Activated T-cell treated with anti-CD3 and anti-CD28 coated beads, Interleukin-2, amount 50 U/mL, for 24 hours (primary cell): ENCODE measurements around the gene EPPIN.

Source experiments
- DNase-seq: peaks from one replicate; pipeline ENCODE4 v3.0.0-alpha.2; 2020
- H3K27ac Mint-ChIP-seq: 2 replicates; pipeline ENCODE4 v1.8.0; 2020; ENCODE audit warnings: mild to moderate bottlenecking, mixed read lengths
- H3K27me3 Mint-ChIP-seq: 2 replicates; pipeline ENCODE4 v1.8.0; 2020; ENCODE audit warnings: mixed read lengths
- H3K36me3 Mint-ChIP-seq: 2 replicates; pipeline ENCODE4 v1.8.0; 2020; ENCODE audit warnings: low read depth, mixed read lengths
- H3K4me1 Mint-ChIP-seq: 2 replicates; pipeline ENCODE4 v1.8.0; 2020; ENCODE audit warnings: low read depth, mixed read lengths
- H3K4me3 Mint-ChIP-seq: 2 replicates; pipeline ENCODE4 v1.8.0; 2020; ENCODE audit warnings: mild to moderate bottlenecking, moderate library complexity, mixed read lengths
- H3K9me3 Mint-ChIP-seq: 2 replicates; pipeline ENCODE4 v1.8.0; 2020; ENCODE audit warnings: mixed read lengths

EPPIN gene

GRCh38 chr20:45509091-45509490 lies 38.1 kb downstream of the EPPIN start:
- no peak overlapping the region for H3K4me3 Mint-ChIP-seq
- peaks cover 52% of the 10 kb centered on the region for H3K27me3 Mint-ChIP-seq
- no peak for DNase-seq
- peaks cover 13% of the 10 kb centered on the region for H3K4me1 Mint-ChIP-seq
- no peak overlapping the region for H3K27ac Mint-ChIP-seq
- H3K9me3 Mint-ChIP-seq, result no peaks in the 10 kb centered on the region
- no peaks in the 10 kb centered on the region for H3K36me3 Mint-ChIP-seq

GRCh38 chr20:45508068-45508886 lies 38.9 kb downstream of the EPPIN start:
- peaks cover 56% of the 10 kb centered on the region for H3K27me3 Mint-ChIP-seq
- no peak overlapping the region for H3K27ac Mint-ChIP-seq
- no peaks in the 10 kb centered on the region for H3K36me3 Mint-ChIP-seq
- H3K4me3 Mint-ChIP-seq, result no peak overlapping the region
- no peak for DNase-seq
- H3K9me3 Mint-ChIP-seq, result no peaks in the 10 kb centered on the region
- H3K4me1 Mint-ChIP-seq, result peaks cover 13% of the 10 kb centered on the region

GRCh38 chr20:45507011-45507820 lies 40.0 kb downstream of the EPPIN start:
- H3K4me1 Mint-ChIP-seq, result peaks cover 13% of the 10 kb centered on the region
- H3K27ac Mint-ChIP-seq, result no peak overlapping the region
- peaks cover 60% of the 10 kb centered on the region for H3K27me3 Mint-ChIP-seq
- H3K4me3 Mint-ChIP-seq, result no peak overlapping the region
- no peak for DNase-seq
- H3K9me3 Mint-ChIP-seq, result no peaks in the 10 kb centered on the region
- H3K36me3 Mint-ChIP-seq, result no peaks in the 10 kb centered on the region

- DNase-seq, result no peak
- Mint-ChIP-seq H3K27ac (no peak overlapping the region), H3K4me3 (no peak overlapping the region), H3K27me3 (peaks cover 60% of the 10 kb centered on the region), H3K36me3 (no peaks in the 10 kb centered on the region), H3K9me3 (no peaks in the 10 kb centered on the region), H3K4me1 (peaks cover 13% of the 10 kb centered on the region)
These were observed 40.8 kb downstream of the EPPIN start for GRCh38 chr20:45506398-45506797.

GRCh38 chr20:45503403-45503802 lies 43.8 kb downstream of the EPPIN start:
- Mint-ChIP-seq H3K27ac (no peak overlapping the region), H3K27me3 (peaks cover 72% of the 10 kb centered on the region), H3K36me3 (no peaks in the 10 kb centered on the region), H3K4me3 (no peak overlapping the region), H3K4me1 (peaks cover 13% of the 10 kb centered on the region), H3K9me3 (no peaks in the 10 kb centered on the region)
- no peak for DNase-seq

- DNase-seq, result no peak
- no peak overlapping the region for H3K27ac Mint-ChIP-seq
- peaks cover 8% of the 10 kb centered on the region for H3K4me1 Mint-ChIP-seq
- no peak overlapping the region for H3K4me3 Mint-ChIP-seq
- no peaks in the 10 kb centered on the region for H3K36me3 Mint-ChIP-seq
- H3K9me3 Mint-ChIP-seq, result no peaks in the 10 kb centered on the region
- H3K27me3 Mint-ChIP-seq, result peaks cover 65% of the 10 kb centered on the region
These were observed 44.6 kb downstream of the EPPIN start for GRCh38 chr20:45502561-45502960.

GRCh38 chr20:45501600-45501999 lies 45.6 kb downstream of the EPPIN start:
- no peaks in the 10 kb centered on the region for H3K9me3 Mint-ChIP-seq
- H3K27me3 Mint-ChIP-seq, result peaks cover 61% of the 10 kb centered on the region
- no peaks in the 10 kb centered on the region for H3K4me1 Mint-ChIP-seq
- no peak overlapping the region for H3K27ac Mint-ChIP-seq
- no peaks in the 10 kb centered on the region for H3K36me3 Mint-ChIP-seq
- H3K4me3 Mint-ChIP-seq, result no peak overlapping the region
- no peak for DNase-seq

- Mint-ChIP-seq H3K27me3 (peaks cover 48% of the 10 kb centered on the region), H3K4me3 (no peak overlapping the region), H3K36me3 (no peaks in the 10 kb centered on the region), H3K27ac (no peak overlapping the region), H3K4me1 (no peaks in the 10 kb centered on the region), H3K9me3 (no peaks in the 10 kb centered on the region)
- no peak for DNase-seq
These were observed 47.2 kb downstream of the EPPIN start for GRCh38 chr20:45500022-45500421.

GRCh38 chr20:45497971-45498494 lies 49.2 kb downstream of the EPPIN start:
- H3K27ac Mint-ChIP-seq, result no peak overlapping the region
- H3K27me3 Mint-ChIP-seq, result peaks cover 41% of the 10 kb centered on the region
- no peak for DNase-seq
- H3K4me3 Mint-ChIP-seq, result no peak overlapping the region
- no peaks in the 10 kb centered on the region for H3K9me3 Mint-ChIP-seq
- H3K36me3 Mint-ChIP-seq, result no peaks in the 10 kb centered on the region
- no peaks in the 10 kb centered on the region for H3K4me1 Mint-ChIP-seq

- H3K9me3 Mint-ChIP-seq, result no peaks in the 10 kb centered on the region
- no peaks in the 10 kb centered on the region for H3K4me1 Mint-ChIP-seq
- no peak for DNase-seq
- no peak overlapping the region for H3K27ac Mint-ChIP-seq
- no peak overlapping the region for H3K4me3 Mint-ChIP-seq
- no peaks in the 10 kb centered on the region for H3K36me3 Mint-ChIP-seq
- H3K27me3 Mint-ChIP-seq, result peaks cover 34% of the 10 kb centered on the region
These were observed 51.0 kb downstream of the EPPIN start for GRCh38 chr20:45496166-45496565.

- H3K27me3 Mint-ChIP-seq, result peaks cover 30% of the 10 kb centered on the region
- no peak for DNase-seq
- H3K36me3 Mint-ChIP-seq, result no peaks in the 10 kb centered on the region
- no peak overlapping the region for H3K4me3 Mint-ChIP-seq
- H3K9me3 Mint-ChIP-seq, result no peaks in the 10 kb centered on the region
- no peak overlapping the region for H3K27ac Mint-ChIP-seq
- H3K4me1 Mint-ChIP-seq, result no peaks in the 10 kb centered on the region
These were observed 51.7 kb downstream of the EPPIN start for GRCh38 chr20:45495501-45495941.
